ENCODE data around the gene PDHA1.

PDHA1 gene

GRCh38 chrX:19343535-19344408 is at the start of gene PDHA1:
PDHA1 (plus strand) TSS chrX:19343927; CDS start chrX:19344038, 111 bp downstream.
- in situ Hi-C loops (cut with MboI; ENCODE audit: low sequenced_read_pairs) = no loop called here

- in situ Hi-C loops (cut with MboI; ENCODE audit: low sequenced_read_pairs) = no loop called here
Measured at GRCh38 chrX:19303256-19303880, 40.4 kb upstream of the PDHA1 start.

- in situ Hi-C loops (cut with MboI; ENCODE audit: low sequenced_read_pairs) = no loop called here
Measured at GRCh38 chrX:19326567-19326966, 17.2 kb upstream of the PDHA1 start.

DNA sequence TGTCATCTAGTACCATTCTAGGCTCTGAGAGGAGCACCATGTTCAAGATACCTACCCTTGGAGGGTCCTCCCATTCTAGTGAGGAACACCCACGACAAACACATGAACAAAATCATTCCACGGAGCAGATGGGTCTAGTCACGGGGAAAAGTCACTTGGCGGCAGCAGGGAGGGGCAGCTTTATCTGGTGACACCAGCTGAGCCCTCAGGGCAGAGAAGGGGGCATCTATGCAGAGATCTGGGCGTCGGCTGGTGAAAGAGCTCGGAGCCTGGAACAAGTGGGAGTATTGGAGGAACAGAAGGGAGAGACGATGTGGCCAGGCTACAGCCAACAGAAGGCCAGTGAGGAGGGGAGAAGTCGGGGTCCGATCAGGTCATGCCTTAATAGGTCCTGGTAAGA is 11.9 kb upstream of the PDHA1 start:
- in situ Hi-C loops (cut with MboI; ENCODE audit: low sequenced_read_pairs) = loop anchor here (10.0 kb wide), 1 partner anchor 947 kb away; no protein-coding TSS in a partner anchor

DNA sequence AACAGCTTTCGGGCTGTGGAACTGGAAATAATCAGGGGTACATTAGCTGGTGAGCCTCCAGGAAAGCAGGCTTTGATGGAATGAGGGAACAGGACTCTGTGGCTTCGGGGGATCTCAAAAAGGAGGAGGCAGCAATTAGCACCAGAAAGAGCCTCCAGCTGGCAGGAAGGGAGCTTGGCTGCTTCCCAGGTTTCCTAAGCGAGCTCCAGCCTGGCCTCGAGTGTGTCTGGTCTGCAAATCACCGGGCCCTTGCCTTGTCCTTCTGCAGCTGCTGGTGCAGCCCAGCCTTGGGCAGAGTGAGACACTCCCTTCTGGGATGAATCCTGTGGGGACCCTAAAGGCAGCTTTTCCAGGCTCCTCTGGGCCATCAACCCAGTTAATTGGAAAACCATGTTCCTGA is 10.7 kb upstream of the PDHA1 start:
- in situ Hi-C loops (cut with MboI; ENCODE audit: low sequenced_read_pairs) = loop anchor here (10.0 kb wide), 1 partner anchor 948 kb away; no protein-coding TSS in a partner anchor

- in situ Hi-C loops (cut with MboI; ENCODE audit: low sequenced_read_pairs) = loop anchor here (10.0 kb wide), 1 partner anchor 950 kb away; no protein-coding TSS in a partner anchor
Measured at GRCh38 chrX:19334945-19335626, 8.6 kb upstream of the PDHA1 start.

GRCh38 chrX:19342331-19342906 is 1.3 kb upstream of the PDHA1 start:
- in situ Hi-C loops (cut with MboI; ENCODE audit: low sequenced_read_pairs) = no loop called here

- in situ Hi-C loops (cut with MboI; ENCODE audit: low sequenced_read_pairs) = no loop called here
Measured at GRCh38 chrX:19343085-19343534, 617 bp upstream of the PDHA1 start.

- in situ Hi-C loops (cut with MboI; ENCODE audit: low sequenced_read_pairs) = no loop called here
Measured at GRCh38 chrX:19344661-19345060, 934 bp downstream of the PDHA1 start.

DNA sequence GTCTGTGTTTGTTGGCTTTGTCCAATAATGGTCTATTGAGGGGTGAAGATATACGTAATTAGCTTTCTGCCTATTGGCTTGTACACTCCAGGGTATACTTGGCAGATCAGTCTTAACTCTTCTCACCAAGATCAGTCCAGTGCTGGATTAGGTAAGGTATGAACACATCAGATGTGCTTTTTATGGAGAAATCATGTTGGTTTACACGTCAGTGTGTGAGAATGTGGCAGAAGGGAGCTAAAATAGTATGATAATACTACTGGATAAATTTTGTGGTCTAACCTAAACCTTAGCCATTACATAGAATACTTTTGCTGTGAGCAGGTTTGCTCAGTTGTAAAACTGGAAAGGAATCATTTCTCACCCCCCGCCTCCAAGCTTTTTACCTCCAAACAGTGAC is 4.2 kb downstream of the PDHA1 start:
- in situ Hi-C loops (cut with MboI; ENCODE audit: low sequenced_read_pairs) = no loop called here

GRCh38 chrX:19349264-19349663 is 5.5 kb downstream of the PDHA1 start:
- in situ Hi-C loops (cut with MboI; ENCODE audit: low sequenced_read_pairs) = no loop called here

- in situ Hi-C loops (cut with MboI; ENCODE audit: low sequenced_read_pairs) = no loop called here
Measured at GRCh38 chrX:19350941-19351384, 7.2 kb downstream of the PDHA1 start.

DNA sequence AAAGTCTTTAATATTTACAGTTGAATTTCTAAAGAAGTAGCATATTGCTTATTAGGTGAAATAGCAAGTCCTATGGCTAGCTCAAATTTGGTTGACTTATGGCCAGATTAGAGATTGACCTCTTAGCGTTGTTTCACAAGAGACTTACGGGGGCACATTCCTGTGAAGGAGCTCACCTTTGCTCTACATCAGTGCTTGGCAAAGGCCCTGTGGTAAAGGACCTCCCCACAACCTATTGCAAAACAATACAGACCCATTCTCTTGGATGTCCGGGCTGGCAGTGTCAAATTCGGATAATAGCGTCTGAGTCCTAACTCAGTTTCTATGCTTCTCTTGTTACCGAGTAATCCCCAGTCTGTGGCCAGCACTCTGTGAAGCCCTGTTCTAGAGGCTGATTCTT is 10.9 kb downstream of the PDHA1 start:
- in situ Hi-C loops (cut with MboI; ENCODE audit: low sequenced_read_pairs) = no loop called here

GRCh38 chrX:19358521-19358920 is 14.8 kb downstream of the PDHA1 start:
- in situ Hi-C loops (cut with MboI; ENCODE audit: low sequenced_read_pairs) = no loop called here

GRCh38 chrX:19360903-19361302 is 17.2 kb downstream of the PDHA1 start:
- in situ Hi-C loops (cut with MboI; ENCODE audit: low sequenced_read_pairs) = no loop called here

- in situ Hi-C loops (cut with MboI; ENCODE audit: low sequenced_read_pairs) = no loop called here
Measured at GRCh38 chrX:19361701-19362100, 18.0 kb downstream of the PDHA1 start.

DNA sequence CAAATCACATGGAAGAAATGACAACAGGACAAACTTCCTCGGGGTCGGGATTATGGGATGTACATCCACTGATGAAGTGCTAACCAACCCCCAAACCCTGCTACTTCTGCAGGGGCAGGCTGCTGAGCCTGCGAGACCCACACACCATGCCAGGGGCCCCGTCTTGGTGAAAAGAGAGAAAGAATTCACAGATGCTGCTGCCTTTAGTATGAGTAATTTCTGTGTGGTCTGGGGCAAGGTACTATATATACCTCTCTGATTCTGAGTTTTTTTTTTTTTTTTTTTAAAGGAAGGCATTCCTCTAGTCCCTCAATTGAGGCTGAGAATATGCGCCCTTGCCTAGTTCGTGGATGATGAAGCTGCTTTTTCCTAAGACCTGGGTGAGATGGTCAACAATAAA is 24.8 kb downstream of the PDHA1 start:
- in situ Hi-C loops (cut with MboI; ENCODE audit: low sequenced_read_pairs) = no loop called here

- in situ Hi-C loops (cut with MboI; ENCODE audit: low sequenced_read_pairs) = no loop called here
Measured at GRCh38 chrX:19370061-19370460, 26.3 kb downstream of the PDHA1 start.

GRCh38 chrX:19372170-19372546 is 28.4 kb downstream of the PDHA1 start:
- in situ Hi-C loops (cut with MboI; ENCODE audit: low sequenced_read_pairs) = no loop called here

DNA sequence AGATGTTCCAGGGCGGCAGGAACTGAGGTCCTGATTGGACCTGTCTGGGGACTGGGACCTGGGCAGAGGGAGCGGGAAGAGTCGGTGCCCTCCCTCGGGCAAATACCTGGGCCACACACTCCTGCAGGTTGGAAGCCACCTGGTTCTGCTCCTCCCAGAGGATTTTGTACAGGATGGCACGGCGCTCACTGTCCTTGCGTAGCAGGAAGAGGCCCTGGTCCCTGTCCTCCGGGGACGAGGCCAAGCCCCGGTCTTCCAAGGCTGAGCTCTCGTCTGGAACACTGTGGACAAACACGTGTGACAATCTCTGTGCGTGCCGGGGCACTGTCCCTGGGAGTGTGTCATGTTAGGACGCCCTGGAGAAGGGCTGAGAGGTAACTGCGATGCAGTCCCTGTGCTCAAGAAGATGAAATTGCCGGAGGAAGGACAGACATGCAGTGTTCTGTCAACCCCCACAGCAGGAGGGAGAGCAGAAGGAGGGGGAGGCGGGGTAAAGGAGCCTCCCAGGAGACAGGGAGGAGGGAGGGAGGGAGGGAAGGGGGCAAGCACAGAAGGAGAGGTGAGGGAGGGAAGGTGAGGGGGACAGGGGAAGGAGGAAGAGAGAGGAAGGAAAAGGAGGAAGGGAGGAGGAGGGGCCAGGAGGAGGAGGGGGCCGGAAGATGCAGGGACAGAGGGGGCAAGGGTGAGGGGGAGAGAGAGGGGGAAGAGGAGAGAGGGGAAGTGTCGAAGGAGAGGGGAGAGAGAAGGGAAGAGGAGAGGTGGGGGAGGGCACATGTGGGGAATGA is 29.0 kb downstream of the PDHA1 start:
- in situ Hi-C loops (cut with MboI; ENCODE audit: low sequenced_read_pairs) = no loop called here

All from HL-60/S4 treated with phorbol 12-myristate 13-acetate at 8.2 ng/mL for 4 days and 3 days (cell line).